Measurements from ENCODE around the gene FBP2.

The FBP2 gene

GRCh38 chr9:94607423-94607691 is 13.7 kb upstream of the FBP2 start:
- no peak overlapping the region for H3K4me3 ChIP-seq (ENCODE audit: low read depth, low read length)

GRCh38 chr9:94606646-94607422 is 13.2 kb upstream of the FBP2 start:
- no peak for DNase-seq (ENCODE audit: low read depth)
- no peak for TF ChIP-seq CTCF (IDR thresholded peaks at IDR 0.05; ENCODE audit: control insufficient read depth, extremely low read depth, insufficient read depth)
- H3K4me3 ChIP-seq (ENCODE audit: low read depth, low read length), result no peak overlapping the region

More at GRCh38 chr9:94607423-94607691, 13.7 kb upstream of the FBP2 start:
- no peak for TF ChIP-seq CTCF (IDR thresholded peaks at IDR 0.05; ENCODE audit: control insufficient read depth, extremely low read depth, insufficient read depth)
- DNase-seq (ENCODE audit: low read depth), result no peak

- no peak overlapping the region for H3K4me3 ChIP-seq (ENCODE audit: low read depth, low read length)
- peak; percentile 68 for TF ChIP-seq CTCF (IDR thresholded peaks at IDR 0.05; ENCODE audit: control insufficient read depth, extremely low read depth, insufficient read depth)
- DNase-seq (ENCODE audit: low read depth), result no peak
Measured at GRCh38 chr9:94603259-94604160, 9.9 kb upstream of the FBP2 start.

- no peak for TF ChIP-seq CTCF (IDR thresholded peaks at IDR 0.05; ENCODE audit: control insufficient read depth, extremely low read depth, insufficient read depth)
- DNase-seq (ENCODE audit: low read depth), result no peak
- H3K4me3 ChIP-seq (ENCODE audit: low read depth, low read length), result no peak overlapping the region
Measured at GRCh38 chr9:94602666-94603065, 9.0 kb upstream of the FBP2 start.

- no peak for TF ChIP-seq CTCF (IDR thresholded peaks at IDR 0.05; ENCODE audit: control insufficient read depth, extremely low read depth, insufficient read depth)
- DNase-seq (ENCODE audit: low read depth), result no peak
- no peak overlapping the region for H3K4me3 ChIP-seq (ENCODE audit: low read depth, low read length)
Measured at GRCh38 chr9:94600715-94601114, 7.1 kb upstream of the FBP2 start.

DNA sequence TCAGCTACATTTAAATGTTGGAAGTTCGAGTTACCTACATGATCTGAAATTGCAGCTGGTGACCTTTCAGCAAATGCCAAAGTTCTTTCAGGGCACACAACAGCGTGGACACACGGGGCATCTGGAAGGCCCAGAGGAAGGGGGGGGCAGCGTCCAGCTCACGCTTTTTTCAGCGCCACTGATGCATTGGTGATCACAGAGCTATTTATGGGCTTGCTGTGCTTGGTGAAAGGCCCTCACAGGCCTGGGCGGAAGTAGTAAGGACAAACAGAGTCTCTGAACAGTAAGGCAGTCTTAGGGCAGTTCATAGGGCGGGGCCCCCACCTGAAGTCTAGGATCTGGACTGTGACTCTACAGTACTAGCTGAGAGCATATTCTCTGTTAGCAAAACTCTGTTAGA is 6.6 kb upstream of the FBP2 start:
- H3K4me3 ChIP-seq (ENCODE audit: low read depth, low read length), result no peak overlapping the region
- DNase-seq (ENCODE audit: low read depth), result no peak
- no peak for TF ChIP-seq CTCF (IDR thresholded peaks at IDR 0.05; ENCODE audit: control insufficient read depth, extremely low read depth, insufficient read depth)
